Stimulated activated CD8-positive, alpha-beta memory T cell treated with anti-CD3 and anti-CD28 coated beads, Interleukin-7, amount 100 ng/mL, for 4 hours (primary cell): ENCODE data around the gene FOLR2.
"Not testable (repeated sequence)": the region's sequence is repeated elsewhere in the genome, so short reads cannot be mapped to it uniquely, and the experiment has no call there.

Experiments used
- DNase-seq, 2 donors: peaks; one replicate each; pipeline ENCODE4 v3.0.0-alpha.2; 2020; ENCODE audit warnings: low read depth in 2 of 2

The FOLR2 gene

DNA sequence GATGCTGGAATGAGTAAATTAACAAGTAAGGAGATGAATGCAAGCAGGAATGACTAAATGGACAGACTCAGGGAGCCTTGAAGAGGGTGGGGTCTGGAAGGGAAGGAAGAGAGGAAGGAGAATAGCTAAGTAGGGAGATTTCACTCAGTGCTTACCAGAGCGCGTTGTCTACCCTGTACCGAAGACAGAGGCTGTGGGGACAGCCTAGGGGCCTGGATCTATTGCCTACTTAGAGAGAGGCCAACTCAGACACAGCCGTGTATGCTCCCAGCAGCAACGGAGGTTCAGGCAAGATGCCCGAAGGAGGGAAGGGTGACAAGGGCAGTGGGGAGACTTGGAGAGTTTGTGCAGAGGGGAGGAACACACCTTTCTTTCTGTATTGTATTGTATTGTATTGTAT, at the start of gene FOLR2:
TSS of gene FOLR2 (plus strand) at position 157 of the 400 bp plus-strand sequence. CDS start 1,791 bp downstream, outside the sequence.
- no peak for DNase-seq

DNA sequence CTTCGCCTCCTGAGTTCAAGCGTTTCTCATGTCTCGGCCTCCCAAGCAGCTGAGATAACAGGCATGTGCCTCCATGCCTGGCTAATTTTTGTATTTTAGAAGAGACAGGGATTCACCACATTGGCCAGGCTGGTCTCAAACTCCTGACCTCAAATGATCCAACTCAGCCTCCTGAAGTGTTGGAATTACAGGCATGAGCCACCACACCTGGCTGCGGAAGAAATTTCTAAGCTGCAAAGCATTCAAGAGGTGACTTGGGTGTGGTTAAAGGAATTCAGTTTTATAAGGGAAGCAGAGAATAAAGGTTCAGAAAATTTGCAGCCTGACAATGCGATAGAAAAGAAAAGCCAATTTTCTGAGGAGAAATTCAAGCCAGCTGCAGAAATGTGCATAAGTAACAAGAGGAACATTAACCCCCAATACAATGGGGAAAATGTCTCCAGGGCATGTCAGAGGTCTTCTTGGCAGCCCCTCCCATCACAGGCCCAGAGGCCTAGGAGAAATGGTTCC, 47.5 kb upstream of the FOLR2 start:
- not testable (repeated sequence) for DNase-seq

DNA sequence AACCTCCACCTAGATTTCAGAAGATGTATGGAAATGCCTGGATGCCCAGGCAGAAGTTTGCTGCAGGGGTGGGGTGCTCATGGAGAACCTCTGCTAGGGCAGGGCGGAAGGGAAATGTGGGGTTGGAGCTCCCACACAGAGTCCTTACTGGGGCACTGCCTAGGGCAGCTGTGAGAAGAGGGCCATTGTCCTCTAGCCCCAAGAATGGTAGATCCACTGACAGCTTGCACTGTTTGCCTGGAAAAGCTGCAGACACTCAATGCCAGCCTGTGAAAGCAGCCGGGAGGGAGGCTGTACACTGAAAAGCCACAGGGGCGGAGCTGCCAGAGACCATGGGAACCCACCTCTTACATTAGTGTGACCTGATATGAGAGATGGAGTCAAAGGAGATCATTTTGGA, 46.8 kb upstream of the FOLR2 start:
- DNase-seq, result not testable (repeated sequence)

DNA sequence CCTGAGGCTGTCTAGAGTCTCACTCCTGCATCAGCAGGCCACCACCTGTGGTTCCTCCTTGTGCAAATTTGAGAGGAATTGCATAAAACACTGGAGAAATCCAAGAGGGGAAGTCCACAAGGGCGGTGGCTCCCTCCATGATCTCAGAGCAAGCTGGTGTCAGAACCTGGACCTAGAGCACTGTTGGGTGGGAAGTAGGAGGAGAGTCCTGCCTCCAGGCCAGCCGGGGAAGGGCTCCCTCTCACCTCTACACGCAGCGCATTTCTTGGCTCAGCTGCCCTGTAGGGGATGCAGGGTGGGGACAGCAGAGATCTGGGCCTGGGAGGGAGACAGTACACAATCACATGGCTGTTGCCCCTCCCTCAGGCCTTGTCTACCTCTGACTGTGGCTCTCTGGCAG, 44.6 kb upstream of the FOLR2 start:
- DNase-seq, result not testable (repeated sequence)

DNA sequence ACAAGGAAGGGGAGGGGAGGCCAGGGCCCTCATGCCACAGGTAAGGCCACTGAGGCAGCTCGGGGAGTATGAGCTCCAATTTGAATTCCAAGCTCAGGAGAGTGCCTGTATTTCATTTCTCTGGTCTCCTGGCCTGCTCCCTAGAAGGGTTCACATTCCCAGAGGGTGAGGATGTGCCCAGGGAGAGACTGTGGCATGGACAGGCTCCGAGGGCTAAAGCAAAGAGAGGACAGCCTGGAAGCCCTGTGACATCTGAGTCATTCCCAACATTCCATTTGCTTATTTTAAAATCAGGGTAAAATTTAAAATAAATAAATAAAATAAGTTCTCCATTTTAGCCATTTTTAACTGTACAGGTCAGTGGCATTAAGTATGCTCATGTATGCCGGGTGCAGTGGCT, 43.3 kb upstream of the FOLR2 start:
- no peak for DNase-seq

DNA sequence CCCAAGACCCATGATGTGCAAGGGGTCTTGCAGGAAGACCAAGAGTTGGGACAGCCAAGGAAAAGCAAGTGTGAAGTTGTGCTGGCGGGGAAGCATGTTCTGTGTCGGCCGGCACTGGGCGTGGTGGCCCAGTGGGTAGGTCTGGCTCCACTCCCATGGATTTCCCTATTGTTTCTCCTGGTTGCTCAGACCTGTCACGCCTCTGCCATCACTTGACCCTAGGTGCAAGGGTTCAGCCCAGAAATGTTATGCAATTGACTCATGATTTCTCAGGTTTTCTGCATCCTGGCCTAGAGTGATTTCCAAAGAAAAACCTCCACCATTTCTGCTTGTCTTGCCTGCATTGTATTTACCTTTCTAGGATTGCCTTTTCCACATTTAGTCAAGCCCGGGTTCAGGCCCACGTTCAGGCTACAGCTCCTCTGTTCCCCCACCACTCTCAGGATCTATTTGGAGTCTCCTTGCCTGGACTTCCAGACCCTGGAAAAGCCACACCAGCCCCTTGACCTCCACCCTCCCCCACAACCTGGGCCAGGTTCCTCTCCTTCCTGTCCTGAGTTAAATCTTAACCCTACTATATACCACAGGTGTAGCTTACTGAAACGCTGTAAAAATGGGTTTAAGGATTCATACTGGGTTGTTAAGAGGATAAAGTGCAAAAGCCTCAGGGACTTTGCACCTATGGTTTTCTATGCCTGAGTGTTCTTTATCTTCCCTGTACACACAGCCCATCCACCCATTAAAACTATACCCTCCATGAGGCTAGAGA, 42.1 kb upstream of the FOLR2 start:
- no peak for DNase-seq

DNA sequence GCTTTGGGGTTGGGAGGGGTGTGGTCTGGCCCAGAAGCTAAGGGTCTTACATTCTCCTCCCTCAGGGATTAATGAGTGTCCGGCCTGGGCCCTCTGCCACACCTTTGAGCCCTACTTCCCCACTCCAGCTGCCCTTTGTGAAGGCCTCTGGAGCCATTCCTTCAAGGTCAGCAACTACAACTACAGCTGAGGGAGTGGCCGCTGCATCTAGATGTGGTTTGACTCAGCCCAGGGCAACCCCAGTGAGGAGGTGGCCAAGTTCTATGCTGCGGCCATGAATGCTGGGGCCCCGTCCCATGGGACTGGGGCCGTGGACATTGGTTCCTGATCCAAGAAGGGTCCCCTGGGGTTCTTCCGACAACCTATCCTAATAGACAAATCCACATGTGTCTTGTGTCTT, 38.9 kb upstream of the FOLR2 start:
- no peak for DNase-seq

DNA sequence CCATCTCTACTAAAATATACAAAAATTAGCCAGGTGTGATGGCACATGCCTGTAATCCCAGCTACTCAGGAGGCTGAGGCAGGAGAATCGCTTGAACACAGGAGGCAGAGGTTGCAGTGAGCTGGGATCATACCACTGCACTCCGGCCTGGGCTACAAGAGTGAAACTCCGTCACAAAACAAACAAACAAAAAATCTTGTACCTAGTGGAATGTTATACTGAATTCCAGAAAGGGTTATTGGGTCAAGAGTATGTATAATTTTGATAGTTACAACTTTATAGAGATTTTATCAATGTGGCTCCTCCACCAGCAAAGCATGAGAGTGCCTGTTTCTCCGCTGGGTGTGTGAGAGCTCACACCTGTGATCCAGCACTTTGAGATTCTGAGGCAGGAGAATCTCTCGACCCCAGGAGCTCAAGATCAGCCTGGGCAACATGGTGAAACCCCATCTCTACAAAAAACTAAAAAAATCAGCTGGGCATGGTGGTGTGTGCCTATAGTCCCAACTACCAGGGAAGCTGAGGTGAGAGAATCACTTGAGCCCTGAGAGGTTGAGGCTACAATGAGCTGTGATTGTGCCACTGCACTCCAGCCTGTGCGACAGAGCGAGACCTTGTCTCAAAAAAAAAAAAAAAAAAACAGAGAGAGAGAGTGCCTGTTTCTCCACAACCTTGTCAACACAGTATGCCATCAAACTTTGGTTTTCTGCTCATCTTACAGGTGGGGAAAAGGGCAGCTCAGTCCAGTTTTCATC, 37.4 kb upstream of the FOLR2 start:
- no peak for DNase-seq

DNA sequence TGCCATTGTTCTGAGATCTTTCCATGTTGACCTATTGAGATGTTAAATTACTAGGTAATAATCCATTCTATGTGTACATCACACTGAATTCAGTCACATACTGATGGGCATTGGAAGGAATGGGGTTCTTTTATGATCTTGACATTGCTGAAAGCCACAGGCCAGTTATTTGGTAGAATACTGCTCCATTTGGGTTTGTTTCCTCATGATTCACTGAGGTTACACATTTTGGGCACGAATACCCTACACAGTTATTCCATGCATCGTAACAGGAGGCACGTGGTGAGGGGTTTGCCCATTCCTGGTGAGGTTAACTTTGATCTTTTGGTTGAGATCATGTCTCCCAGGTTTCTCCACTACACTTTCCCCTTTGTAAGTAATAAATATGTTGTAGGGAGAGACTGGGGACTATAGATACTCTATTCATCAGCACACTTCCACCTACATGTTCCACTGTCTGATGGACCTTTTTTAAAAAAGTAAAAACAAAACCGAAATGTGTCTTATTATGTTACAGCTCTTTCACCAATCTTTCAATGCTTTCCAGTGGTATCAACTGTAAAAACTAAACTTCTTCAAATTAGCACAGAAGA, 36.7 kb upstream of the FOLR2 start:
- no peak for DNase-seq

DNA sequence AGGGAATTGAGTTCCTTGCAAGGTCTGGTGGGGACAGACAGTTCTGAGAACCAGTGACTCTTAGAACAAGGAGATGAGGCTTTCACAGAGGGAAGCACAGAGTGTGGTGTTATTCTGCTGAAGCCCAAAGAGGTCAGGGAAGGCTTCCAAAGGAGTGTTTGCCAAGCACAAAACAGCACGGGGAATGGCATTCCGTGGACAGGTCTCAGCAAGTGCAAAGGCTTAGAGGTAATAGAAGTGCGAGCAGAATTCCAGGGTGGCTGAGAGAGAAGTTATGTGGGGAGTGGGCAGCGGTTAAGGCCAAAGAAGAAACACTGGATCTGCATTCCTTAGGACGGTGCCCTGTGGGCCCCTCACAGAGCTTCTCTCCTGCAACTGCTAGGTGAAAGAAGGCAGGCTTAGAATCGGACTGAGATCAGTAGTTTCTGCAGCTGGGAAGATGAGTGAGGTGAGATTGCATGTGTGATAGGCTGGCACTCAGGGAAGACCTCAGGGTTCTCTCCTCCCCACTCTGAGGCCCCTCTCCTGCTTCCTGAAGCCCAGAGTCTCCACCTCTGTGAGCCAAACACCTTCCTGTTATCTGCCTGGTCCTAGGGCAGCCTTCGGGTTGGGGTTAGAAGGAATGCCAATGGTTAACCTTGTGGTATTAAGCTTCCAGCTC, 35.6 kb upstream of the FOLR2 start:
- DNase-seq, result not testable (repeated sequence)

DNA sequence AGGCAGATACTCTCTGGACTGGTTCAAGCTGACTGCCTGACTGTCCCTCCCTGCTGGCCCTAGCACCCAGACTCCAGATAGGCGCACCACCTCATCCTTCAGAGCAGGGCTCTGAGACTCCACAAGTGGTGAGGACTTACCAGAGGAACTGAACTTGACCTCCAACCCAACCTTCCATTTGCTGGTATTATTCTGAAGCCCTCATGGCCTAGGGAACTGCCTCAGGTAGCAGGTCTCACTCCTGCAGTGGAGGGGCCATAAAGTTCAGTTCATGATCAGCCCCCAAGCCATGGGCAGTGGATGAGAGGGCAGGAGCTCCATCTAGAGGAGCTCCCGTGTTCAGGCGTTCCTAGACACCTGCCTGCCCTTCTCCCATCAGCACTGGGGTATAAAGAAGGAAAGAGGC, 35.0 kb upstream of the FOLR2 start:
- not testable (repeated sequence) for DNase-seq

DNA sequence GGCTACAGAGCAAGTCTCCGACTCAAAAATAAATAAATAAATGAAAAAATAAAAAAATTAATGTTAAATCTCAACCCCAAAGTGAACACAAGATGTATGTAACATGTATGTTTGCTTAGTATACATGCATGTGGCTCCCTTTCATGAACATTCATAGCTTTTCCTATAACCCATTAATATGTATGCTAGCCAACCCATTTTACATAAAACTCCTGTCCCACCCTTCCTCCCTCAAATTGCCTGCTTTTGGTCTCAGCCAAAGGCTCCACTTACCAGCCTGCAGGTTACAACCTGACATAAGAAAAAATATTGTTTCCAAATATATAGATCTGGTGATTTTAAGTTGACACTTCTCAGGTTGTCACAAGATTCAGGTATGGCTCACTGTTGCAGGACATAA, 28.3 kb upstream of the FOLR2 start:
- DNase-seq, result no peak

DNA sequence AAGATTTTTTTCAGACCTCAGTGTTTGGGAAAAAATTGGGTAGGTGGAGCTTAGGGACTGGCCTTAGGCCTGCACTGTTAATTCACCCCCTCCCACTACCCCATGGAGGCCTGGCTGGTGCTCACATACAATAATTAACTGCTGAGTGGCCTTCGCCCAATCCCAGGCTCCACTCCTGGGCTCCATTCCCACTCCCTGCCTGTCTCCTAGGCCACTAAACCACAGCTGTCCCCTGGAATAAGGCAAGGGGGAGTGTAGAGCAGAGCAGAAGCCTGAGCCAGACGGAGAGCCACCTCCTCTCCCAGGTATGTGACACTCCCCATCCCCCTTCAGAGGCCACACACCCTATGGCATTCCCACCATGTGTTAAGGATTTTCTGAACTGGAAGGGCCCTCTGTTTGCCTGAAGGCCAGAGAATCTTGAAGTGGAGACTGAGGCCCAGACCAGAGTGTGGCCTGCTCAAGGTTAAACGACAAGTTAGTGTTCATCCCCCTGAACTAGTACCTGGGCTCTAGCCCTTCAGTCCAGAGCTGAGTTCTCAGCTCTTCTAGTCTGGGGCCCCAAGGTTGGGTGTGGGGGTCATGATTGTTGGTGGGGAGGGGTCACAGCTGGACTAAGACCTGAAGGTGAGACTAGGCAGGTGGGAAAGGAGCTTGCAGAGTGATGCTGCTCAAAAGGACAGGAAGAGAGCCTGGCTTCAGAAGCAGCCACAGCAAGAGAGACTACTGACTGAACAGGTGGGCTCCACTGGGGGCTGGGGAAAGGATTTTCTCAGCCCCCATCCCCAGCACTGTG, 26.9 kb upstream of the FOLR2 start:
- no peak for DNase-seq

DNA sequence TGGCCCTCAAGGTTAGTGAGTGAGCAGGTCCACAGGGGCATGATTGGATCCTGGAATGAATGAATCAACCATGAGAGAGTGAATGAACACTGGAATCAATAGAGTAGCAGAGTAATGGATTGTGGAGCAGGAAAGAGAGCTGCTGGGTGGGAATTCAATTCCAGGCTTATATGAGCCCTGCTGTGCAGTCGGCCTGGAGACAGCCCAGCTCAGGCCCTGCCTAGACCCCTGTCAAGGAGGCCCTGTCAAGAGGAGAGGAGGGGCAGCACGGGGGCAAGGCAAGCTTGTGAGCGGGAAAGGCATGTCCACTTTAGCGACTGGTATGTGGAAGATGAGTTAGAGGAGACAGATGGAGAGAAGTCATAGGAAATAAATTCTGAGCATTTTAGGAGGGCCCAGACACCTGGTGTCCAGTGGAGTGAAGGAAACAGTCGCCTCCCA, 25.9 kb upstream of the FOLR2 start:
- DNase-seq, result no peak

DNA sequence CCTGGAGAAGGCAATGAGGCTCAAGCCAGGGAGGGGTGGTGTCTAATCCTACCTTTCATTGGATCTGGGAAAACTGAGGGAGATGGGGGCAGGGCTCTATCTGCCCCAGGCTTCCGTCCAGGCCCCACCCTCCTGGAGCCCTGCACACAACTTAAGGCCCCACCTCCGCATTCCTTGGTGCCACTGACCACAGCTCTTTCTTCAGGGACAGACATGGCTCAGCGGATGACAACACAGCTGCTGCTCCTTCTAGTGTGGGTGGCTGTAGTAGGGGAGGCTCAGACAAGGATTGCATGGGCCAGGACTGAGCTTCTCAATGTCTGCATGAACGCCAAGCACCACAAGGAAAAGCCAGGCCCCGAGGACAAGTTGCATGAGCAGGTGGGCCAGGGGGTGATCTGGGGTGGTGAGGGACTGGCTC, 24.6 kb upstream of the FOLR2 start, which contains the start of gene FOLR1:
TSS of gene FOLR1 (plus strand) at position 180 of the 421 bp plus-strand sequence. CDS start at position 214, 34 bp downstream.
- no peak for DNase-seq

DNA sequence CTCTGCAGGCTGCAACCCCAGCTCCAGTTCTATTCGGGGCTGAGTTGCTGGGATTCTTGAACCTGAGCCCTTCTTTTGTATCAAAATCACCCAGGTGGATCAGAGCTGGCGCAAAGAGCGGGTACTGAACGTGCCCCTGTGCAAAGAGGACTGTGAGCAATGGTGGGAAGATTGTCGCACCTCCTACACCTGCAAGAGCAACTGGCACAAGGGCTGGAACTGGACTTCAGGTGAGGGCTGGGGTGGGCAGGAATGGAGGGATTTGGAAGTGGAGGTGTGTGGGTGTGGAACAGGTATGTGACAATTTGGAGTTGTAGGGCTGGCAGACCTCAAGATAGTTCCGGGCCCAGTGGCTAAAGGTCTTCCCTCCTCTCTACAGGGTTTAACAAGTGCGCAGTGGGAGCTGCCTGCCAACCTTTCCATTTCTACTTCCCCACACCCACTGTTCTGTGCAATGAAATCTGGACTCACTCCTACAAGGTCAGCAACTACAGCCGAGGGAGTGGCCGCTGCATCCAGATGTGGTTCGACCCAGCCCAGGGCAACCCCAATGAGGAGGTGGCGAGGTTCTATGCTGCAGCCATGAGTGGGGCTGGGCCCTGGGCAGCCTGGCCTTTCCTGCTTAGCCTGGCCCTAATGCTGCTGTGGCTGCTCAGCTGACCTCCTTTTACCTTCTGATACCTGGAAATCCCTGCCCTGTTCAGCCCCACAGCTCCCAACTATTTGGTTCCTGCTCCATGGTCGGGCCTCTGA, 20.9 kb upstream of the FOLR2 start:
- no peak for DNase-seq

DNA sequence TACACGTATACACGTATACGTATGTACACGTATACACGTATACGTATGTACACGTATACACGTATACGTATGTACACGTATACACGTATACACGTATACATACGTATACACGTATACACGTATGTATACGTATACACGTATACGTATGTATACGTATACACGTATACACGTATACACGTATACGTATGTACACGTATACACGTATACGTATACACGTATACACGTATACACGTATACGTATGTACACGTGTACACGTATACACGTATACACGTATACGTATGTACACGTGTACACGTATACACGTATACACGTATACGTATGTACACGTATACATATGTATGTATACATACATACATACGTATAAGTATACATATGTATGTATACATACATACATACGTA, 15.1 kb upstream of the FOLR2 start:
- DNase-seq, result not testable (repeated sequence)

DNA sequence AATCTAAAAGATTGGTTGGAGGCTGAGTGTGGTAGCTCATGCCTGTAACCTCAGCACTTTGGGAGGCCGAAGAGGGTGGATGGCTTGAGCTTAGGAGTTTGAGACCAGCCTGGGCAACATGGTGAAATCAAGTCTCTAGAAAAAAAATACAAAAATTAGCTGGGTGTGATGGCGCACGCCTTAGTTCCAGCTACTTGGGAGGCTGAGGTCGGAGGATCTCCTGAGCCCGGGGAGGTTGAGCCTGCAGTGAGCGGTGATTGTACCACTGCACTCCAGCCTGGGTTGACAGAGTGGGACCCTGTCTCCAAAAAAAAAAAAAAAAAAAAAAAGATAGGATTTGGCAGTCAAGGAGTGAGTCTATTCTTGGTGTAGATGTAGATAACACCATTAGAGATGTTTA, 14.0 kb upstream of the FOLR2 start:
- no peak for DNase-seq

DNA sequence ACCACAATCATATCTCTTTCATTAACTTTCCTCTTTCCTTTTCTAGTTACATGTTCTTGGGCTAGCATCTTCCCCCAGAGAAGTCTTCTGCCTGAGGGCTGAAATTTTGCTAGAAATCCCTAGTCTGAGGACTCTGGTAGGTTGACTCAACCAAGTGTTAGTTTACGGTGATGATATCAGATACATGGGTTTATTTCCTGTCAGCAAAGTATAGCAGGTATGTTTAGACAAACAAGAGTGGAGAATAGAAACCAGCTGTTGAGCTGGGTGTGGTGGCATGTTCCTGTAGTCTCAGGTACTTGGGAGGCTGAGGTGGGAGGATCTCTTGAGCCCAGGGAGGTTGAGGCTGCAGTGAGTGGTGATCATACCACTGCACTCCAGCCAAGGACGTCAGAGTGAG, 13.4 kb upstream of the FOLR2 start:
- no peak for DNase-seq

DNA sequence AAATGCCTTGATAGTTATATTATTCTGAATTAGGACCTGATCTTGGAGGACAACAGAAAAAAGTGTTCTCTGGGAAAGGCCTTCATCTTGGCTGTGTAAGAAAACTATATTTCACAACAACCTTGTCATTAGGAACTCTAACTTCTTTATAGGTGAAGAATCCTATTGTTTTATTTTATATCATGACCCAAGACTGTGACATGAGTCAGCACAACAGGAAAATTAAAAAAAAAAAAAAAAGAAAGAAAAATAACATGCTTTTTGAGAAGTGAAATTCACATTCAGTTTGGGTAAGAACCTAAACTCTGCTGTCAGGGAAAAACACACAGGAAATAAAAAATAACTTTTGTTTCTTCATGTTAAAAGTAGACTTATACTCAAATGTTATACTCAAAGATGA, 11.7 kb upstream of the FOLR2 start:
- DNase-seq, result no peak
